ENCODE measurements around the gene ADSS1.

Gene ADSS1

GRCh38 chr14:104770851-104771272 is 46.8 kb downstream of the ADSS1 start:
- no peak for DNase-seq

GRCh38 chr14:104771374-104771773 is 47.3 kb downstream of the ADSS1 start:
- DNase-seq, result no peak

DNA sequence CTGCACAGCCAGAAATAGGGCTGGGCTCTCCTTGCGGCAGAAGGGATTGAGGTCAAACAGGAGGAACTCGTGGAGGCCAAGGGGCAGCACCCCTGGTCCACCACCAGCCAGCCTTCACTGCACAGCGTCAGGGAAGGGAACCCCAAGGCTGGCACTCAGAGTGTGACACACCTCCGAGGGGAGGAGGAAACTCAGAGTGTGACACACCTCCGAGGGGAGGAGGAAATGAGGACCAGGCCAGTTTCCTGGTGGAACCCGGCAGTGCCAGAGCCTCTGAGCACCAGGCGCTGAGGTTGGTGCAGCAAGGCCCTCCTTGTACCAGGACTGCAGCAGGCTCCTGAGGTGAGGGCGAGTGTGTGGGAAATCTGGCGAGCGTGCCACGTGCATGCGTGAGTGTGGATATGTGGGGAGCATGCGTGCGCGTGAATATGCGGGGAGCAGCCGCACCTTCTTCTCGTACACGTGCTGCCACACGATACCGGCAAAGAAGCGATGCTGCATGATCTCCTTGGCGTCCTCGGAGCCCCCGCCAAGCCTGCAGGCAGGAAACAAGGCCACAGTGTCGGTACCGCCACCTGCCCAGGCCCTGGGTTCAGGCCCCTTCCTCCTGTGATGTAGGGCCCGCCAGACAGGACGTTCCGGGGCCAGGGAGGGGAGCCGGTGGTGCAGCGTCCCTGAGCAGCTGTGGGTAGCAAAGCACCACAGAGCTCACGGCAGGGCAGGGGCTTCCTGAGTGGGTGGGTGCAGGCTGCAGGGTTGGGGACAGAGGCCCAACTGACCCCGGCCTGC is 48.1 kb downstream of the ADSS1 start:
- DNase-seq, result no peak

GRCh38 chr14:104772707-104773504 is 48.9 kb downstream of the ADSS1 start:
- DNase-seq, result no peak

DNA sequence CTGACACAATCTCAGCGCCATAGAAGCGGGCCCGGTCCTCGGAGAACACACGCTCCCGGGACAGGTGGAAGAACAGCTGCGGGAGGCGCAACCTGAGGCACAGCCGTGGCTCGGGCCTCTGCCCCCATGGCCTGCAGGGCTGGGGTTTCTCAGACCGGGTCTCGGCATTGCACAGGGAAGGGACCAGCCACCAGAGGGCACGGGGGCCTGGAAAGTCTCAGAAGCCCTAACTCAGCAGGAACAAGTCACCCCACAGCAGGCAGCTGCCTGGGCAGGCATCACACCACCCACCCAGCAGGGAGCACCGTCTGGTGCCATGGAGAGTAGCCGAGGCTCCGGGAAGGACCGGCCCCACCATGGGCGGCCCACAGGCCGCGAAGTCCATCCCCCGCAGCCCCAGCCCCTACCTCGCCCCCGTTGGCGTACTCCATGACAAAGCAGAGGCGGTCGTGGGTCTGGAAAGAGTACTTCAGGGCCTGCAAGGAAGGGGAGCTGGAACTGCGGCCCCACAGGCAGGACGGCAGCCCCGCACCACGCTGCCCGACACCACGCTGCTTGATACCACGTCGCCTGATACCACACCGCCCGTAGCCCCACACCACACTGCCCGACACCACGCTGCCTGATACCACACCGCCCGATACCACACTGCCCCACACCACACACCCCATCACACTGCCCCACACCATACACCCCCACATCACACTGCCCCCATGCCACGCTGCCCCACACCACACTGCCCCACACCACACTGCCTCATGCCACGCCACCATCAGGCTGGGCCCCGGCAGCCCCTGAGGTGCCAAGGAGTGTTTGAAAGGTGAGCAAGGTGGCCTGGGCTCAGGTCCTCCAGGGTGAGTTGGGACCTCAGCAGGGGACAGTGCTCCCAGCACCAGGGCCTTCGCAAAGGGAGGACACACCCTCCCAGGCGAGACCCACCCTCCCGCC is 49.8 kb downstream of the ADSS1 start:
- no peak for DNase-seq

DNA sequence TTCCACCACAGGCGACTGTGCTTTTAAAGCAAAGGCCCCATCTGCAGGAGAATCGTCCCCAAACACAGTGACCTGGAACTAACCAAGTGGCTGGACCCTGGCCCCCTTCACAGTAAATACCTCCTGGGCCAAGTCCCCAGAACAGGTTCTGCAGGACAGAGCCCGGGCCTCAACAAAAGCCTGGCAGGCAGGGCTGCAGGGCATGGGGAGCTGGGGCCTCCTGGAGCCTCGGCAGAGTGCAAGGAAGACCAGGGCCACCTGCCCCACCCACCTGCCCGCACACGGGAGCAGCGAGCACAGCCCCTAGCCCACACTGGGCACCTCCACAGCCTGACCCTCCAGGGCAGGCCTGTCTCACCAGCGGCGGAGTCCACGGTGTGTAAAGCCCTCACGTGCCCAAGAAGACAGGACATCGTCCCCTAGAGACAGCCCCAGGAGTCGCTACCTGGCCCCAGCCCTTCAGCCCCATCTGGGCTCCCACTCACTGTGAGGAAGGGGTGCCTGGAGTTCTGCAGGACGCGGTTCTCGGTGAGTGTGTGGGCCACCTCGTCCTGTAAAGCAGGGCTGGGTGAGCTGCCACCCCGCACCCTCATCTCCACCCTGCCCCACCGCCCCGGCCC is 50.5 kb downstream of the ADSS1 start:
- DNase-seq, result no peak

- DNase-seq, result no peak
These were observed 51.1 kb downstream of the ADSS1 start for GRCh38 chr14:104775073-104775489.

GRCh38 chr14:104776481-104776880 is 52.5 kb downstream of the ADSS1 start:
- no peak for DNase-seq

- DNase-seq, result no peak
These were observed 53.2 kb downstream of the ADSS1 start for GRCh38 chr14:104776961-104777807.

GRCh38 chr14:104777808-104778249 is 53.8 kb downstream of the ADSS1 start:
- DNase-seq, result no peak

DNA sequence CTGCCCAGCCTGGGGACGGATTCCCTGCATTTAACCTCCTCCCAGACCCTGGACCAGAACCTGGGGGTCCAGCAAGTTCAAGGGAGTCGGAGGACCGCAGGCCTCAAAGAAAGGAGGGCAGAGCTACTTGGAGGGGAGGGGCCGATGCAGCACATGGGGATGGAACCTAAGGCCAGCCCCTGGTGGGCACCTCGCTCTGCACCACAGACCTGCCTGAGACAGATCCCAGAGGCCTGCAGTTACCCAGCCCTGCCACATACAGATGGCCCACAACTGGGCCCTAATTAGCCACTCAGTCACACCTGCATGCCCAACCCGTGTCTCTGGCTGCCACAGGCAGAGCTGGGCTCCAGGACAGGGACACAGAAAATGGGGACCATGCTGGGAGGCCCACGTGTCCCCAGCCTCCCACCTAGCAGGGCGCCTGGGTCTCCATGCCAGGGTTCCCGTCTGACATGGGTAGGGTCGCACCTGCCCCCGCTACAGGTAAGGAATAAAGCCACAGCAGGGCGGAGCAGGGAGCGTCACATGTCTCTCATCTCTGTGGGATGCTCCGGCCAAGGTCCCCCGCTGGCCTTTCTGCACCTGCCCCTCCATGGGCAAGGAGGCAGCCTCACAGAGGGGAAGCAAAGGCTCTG is 54.8 kb downstream of the ADSS1 start:
- no peak for DNase-seq

- no peak for DNase-seq
These were observed 55.9 kb downstream of the ADSS1 start for GRCh38 chr14:104779776-104780512.

GRCh38 chr14:104780513-104781030 is 56.5 kb downstream of the ADSS1 start:
- DNase-seq, result no peak

- no peak for DNase-seq
These were observed 57.4 kb downstream of the ADSS1 start for GRCh38 chr14:104781271-104782077.

DNA sequence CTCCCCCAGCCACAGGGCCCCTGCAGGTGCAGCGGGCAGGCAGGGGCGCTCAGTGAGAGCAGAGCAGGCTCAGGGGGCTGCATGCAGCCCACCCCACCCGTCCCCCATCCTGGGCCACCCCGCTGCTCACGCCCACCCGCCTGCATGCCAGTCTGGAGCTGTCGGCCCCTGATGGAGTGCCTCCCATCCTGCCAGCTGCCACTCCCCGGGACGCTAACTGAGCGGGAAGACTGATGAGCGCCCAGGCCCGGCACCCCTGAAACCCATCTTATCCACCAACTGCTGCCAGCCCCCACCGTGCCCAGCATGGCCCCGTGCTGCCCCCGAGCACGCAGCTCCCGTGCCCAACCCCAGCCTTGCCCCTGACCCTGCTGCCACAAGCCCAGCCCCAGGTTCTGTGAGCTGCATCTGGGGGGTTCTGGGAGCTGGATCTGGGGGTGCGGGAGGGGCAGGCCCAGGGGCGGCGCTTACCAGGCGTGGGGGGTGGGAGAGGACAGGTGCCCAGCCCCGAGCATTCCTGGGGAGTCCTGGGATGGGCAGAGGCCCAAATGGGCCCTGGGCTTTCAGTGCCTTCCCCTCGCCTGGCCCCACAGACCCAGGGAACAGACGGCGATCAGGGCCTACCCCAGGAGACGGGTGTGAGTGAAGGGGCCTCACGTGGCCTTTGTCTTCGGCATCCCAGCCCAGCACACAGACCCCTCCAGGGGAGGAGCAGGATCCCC is 58.2 kb downstream of the ADSS1 start:
- DNase-seq, result no peak

GRCh38 chr14:104782808-104783139 is 58.7 kb downstream of the ADSS1 start:
- no peak for DNase-seq

- DNase-seq, result no peak
These were observed 59.6 kb downstream of the ADSS1 start for GRCh38 chr14:104783484-104784217.

DNA sequence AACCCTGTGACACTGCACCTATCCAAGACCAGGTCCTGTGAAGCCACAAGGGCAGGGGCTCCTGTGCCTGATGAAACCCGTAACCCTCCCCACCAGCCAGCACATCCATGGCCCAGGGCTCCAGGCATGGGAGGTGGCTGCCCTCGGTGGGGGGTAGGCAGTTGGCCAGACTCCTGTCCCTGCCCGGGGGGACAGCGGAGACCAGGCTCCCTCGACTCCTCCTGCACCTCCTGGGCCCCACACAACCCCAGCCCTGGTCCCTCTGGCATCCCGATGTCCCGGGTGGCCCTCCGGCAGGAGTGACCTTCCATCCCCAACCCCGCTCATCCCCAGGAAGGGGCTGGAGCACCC is 60.2 kb downstream of the ADSS1 start:
- DNase-seq, result no peak

Measured in right hindlimb (tissue), 1 donor.